ENCODE measurements around the gene PTCD2.

PTCD2 gene

GRCh38 chr5:72415616-72416325 is 95.6 kb downstream of the PTCD2 start:
- Histone ChIP-seq H3K4me3 (ENCODE audit: control insufficient read depth in 1 of 7, extremely low read depth in 1 of 7, insufficient read depth in 4 of 7, low read depth in 2 of 7, low read length in 6 of 7) (no peak overlapping the region), H3K36me3 (ENCODE audit: control insufficient read depth in 4 of 4, insufficient read depth in 4 of 4, low read length in 3 of 4) (no peaks in the 10 kb centered on the region), H3K27ac (ENCODE audit: insufficient read depth in 1 of 2, low read depth in 1 of 2, low read length in 2 of 2, poor library complexity in 1 of 2, severe bottlenecking in 2 of 2) (no peak overlapping the region), H3K9me3 (ENCODE audit: control extremely low read depth in 1 of 5, control insufficient read depth in 4 of 5, insufficient read depth in 2 of 5, low read depth in 1 of 5, low read length in 4 of 5) (no peaks in the 10 kb centered on the region), H3K27me3 (replicated peaks in 2 of 5; ENCODE audit: control insufficient read depth in 4 of 5, insufficient read depth in 5 of 5, low read length in 4 of 5) (no peaks in the 10 kb centered on the region), H3K4me1 (ENCODE audit: control extremely low read depth in 1 of 4, control insufficient read depth in 4 of 4, insufficient read depth in 4 of 4, low read length in 3 of 4) (no peaks in the 10 kb centered on the region)
- DNase-seq = no peak
- ChIA-PET POLR2A (no interaction called here), CTCF (interaction anchor here (1.1 to 1.3 kb wide), 2 partner anchors 13 to 17 kb away, joined by 3 read pairs; no protein-coding TSS in a partner anchor)
- 94% methylated on average over 3 of the region's 5 CpGs for WGBS (ENCODE audit: insufficient coverage)

- POLR2A ChIA-PET = no interaction called here
- H3K9me3 ChIP-seq (ENCODE audit: control extremely low read depth in 1 of 5, control insufficient read depth in 4 of 5, insufficient read depth in 2 of 5, low read depth in 1 of 5, low read length in 4 of 5) = no peaks in the 10 kb centered on the region
- CTCF ChIA-PET = no interaction called here
- H3K4me1 ChIP-seq (ENCODE audit: control extremely low read depth in 1 of 4, control insufficient read depth in 4 of 4, insufficient read depth in 4 of 4, low read length in 3 of 4) = no peaks in the 10 kb centered on the region
- no peaks in the 10 kb centered on the region for H3K36me3 ChIP-seq (ENCODE audit: control insufficient read depth in 4 of 4, insufficient read depth in 4 of 4, low read length in 3 of 4)
- H3K27ac ChIP-seq (ENCODE audit: insufficient read depth in 1 of 2, low read depth in 1 of 2, low read length in 2 of 2, poor library complexity in 1 of 2, severe bottlenecking in 2 of 2) = no peak overlapping the region
- no peaks in the 10 kb centered on the region for H3K27me3 ChIP-seq (replicated peaks in 2 of 5; ENCODE audit: control insufficient read depth in 4 of 5, insufficient read depth in 5 of 5, low read length in 4 of 5)
- H3K4me3 ChIP-seq (ENCODE audit: control insufficient read depth in 1 of 7, extremely low read depth in 1 of 7, insufficient read depth in 4 of 7, low read depth in 2 of 7, low read length in 6 of 7) = no peak overlapping the region
- 94% methylated on average over 42 of the region's 48 CpGs for WGBS (ENCODE audit: insufficient coverage)
- DNase-seq = no peak
Observed at GRCh38 chr5:72417333-72418062, 97.3 kb downstream of the PTCD2 start.

Data from common myeloid progenitor, CD34-positive (primary cell).